Ishikawa (cell line): Measurements from ENCODE around the gene ARHGEF6.

Source experiments
- CEBPB ChIP-seq: IDR thresholded peaks from 2 replicates; pipeline ENCODE4 v1.6.1; 2012
- CREB1 ChIP-seq: IDR thresholded peaks from 2 replicates; pipeline ENCODE4 v1.6.1; 2012; ENCODE audit warnings: low read depth
- EGR1 ChIP-seq: IDR thresholded peaks from 2 replicates; pipeline ENCODE4 v1.6.1; 2012
- EP300 ChIP-seq: IDR thresholded peaks from 2 replicates; pipeline ENCODE4 v1.6.1; 2012; ENCODE audit warnings: borderline replicate concordance
- FOXM1 ChIP-seq: IDR thresholded peaks from 2 replicates; pipeline ENCODE4 v1.6.1; 2012; ENCODE audit warnings: low read depth, borderline replicate concordance
- MAX ChIP-seq: IDR thresholded peaks from 2 replicates; pipeline ENCODE4 v1.6.1; 2012
- NFIC ChIP-seq: IDR thresholded peaks from 2 replicates; pipeline ENCODE4 v1.6.1; 2012
- RAD21 ChIP-seq: IDR thresholded peaks from 2 replicates; pipeline ENCODE4 v1.6.1; 2012; ENCODE audit warnings: low read depth
- REST ChIP-seq: IDR thresholded peaks from 2 replicates; pipeline ENCODE4 v1.6.1; 2012; ENCODE audit warnings: low read depth, mild to moderate bottlenecking
- TAF1 ChIP-seq: IDR thresholded peaks from 2 replicates; pipeline ENCODE4 v1.6.1; 2012; ENCODE audit warnings: low read depth, mild to moderate bottlenecking
- TCF12 ChIP-seq: IDR thresholded peaks from 2 replicates; pipeline ENCODE4 v1.6.1; 2012; ENCODE audit warnings: low read depth
- TEAD4 ChIP-seq: IDR thresholded peaks from 2 replicates; pipeline ENCODE4 v1.6.1; 2012
- USF1 ChIP-seq: IDR thresholded peaks from 2 replicates; pipeline ENCODE4 v1.6.1; 2012
- YY1 ChIP-seq: IDR thresholded peaks from 2 replicates; pipeline ENCODE4 v1.6.1; 2012; ENCODE audit warnings: low read depth
- ZBTB7A ChIP-seq: IDR thresholded peaks from 2 replicates; pipeline ENCODE4 v1.6.1; 2012; ENCODE audit warnings: low read depth

Gene ARHGEF6

GRCh38 chrX:136691028-136691809 is 89.5 kb downstream of the ARHGEF6 start:
- TF ChIP-seq EGR1 (no peak), USF1 (no peak), CEBPB (no peak), ZBTB7A (no peak), REST (no peak), NFIC (no peak), EP300 (no peak), YY1 (no peak), TAF1 (no peak), MAX (no peak), CREB1 (no peak), TCF12 (no peak), TEAD4 (no peak), RAD21 (no peak), FOXM1 (no peak)

GRCh38 chrX:136689436-136689835 is 91.3 kb downstream of the ARHGEF6 start:
- TF ChIP-seq USF1 (no peak), TAF1 (no peak), TEAD4 (no peak), ZBTB7A (no peak), MAX (no peak), REST (no peak), RAD21 (no peak), CREB1 (no peak), TCF12 (no peak), YY1 (no peak), FOXM1 (no peak), EP300 (no peak), NFIC (no peak), EGR1 (no peak)

GRCh38 chrX:136687457-136687856 is 93.3 kb downstream of the ARHGEF6 start:
- TF ChIP-seq REST (no peak), CREB1 (no peak), TEAD4 (no peak), ZBTB7A (no peak), EGR1 (no peak), TAF1 (no peak), NFIC (no peak), FOXM1 (no peak), YY1 (no peak)

- TF ChIP-seq RAD21 (no peak), CREB1 (no peak), USF1 (no peak), ZBTB7A (no peak), TAF1 (no peak), NFIC (no peak), YY1 (no peak), EP300 (no peak), MAX (no peak), EGR1 (no peak), CEBPB (no peak), REST (no peak), TEAD4 (no peak), FOXM1 (no peak), TCF12 (no peak)
Observed at GRCh38 chrX:136684120-136684519, 96.6 kb downstream of the ARHGEF6 start.
